Cardiac muscle cell (in vitro differentiated cells and primary cell): Measurements from ENCODE around the gene YEATS4. TPM values are rescaled to one million over a fixed set of nuclear protein-coding genes. Genes with fewer than 3 reads are reported as not detected.

Source experiments
- DNase-seq, 2 donors: peaks; one replicate each; pipeline versions ENCODE4 v3.0.0 to v3.0.0-alpha.2; 2010 to 2017; ENCODE audit warnings: low read depth in 1 of 2, low spot score in 1 of 2
- H3K27ac ChIP-seq: fragments of 200-600 bp; sonication (generic); 2 replicates; pipeline ENCODE4 v1.5.1; 2016
- H3K27me3 ChIP-seq: fragments of 200-600 bp; sonication (generic); 2 replicates; pipeline ENCODE4 v1.6.0; 2016; ENCODE audit warnings: control low read depth
- H3K36me3 ChIP-seq: fragments of 200-600 bp; sonication (generic); 2 replicates; pipeline ENCODE4 v1.5.1; 2016; ENCODE audit warnings: control low read depth
- H3K4me1 ChIP-seq: fragments of 200-600 bp; sonication (generic); 2 replicates; pipeline ENCODE4 v1.8.1; 2017; ENCODE audit warnings: low read depth, mild to moderate bottlenecking, mixed run types
- H3K4me3 ChIP-seq: fragments of 200-600 bp; sonication (generic); 2 replicates; pipeline ENCODE4 v1.5.1; 2016; ENCODE audit warnings: mild to moderate bottlenecking
- H3K9me3 ChIP-seq: fragments of 200-600 bp; sonication (generic); 2 replicates; pipeline ENCODE4 v1.5.1; 2017; ENCODE audit warnings: low read depth, mild to moderate bottlenecking, control low read depth
- polyA plus RNA-seq: library from polyadenylated mRNA; unstranded; fragments of >200 nt; fragmentation: Nextera tagmentation; extraction: Ambion mirVana; gene quantifications from 2 replicates; pipeline ENCODE4 v1.2.1, GENCODE V29; 2016
- total RNA-seq: library from RNA; depleted of rRNA; stranded (reverse); fragments of >200 nt; gene quantifications from 2 replicates; pipeline ENCODE4 v1.2.3, GENCODE V29; 2016
- TF ChIP-seq, protein P1 (sequence below): IDR thresholded peaks from 2 replicates; pipeline ENCODE4 v1.5.1; 2012; ENCODE audit warnings: low read depth, mild to moderate bottlenecking, low read length

YEATS4 gene
- total and polyA plus RNA-seq, 2 experiments from 2014 or later, result 29.6 to 129 TPM

DNA sequence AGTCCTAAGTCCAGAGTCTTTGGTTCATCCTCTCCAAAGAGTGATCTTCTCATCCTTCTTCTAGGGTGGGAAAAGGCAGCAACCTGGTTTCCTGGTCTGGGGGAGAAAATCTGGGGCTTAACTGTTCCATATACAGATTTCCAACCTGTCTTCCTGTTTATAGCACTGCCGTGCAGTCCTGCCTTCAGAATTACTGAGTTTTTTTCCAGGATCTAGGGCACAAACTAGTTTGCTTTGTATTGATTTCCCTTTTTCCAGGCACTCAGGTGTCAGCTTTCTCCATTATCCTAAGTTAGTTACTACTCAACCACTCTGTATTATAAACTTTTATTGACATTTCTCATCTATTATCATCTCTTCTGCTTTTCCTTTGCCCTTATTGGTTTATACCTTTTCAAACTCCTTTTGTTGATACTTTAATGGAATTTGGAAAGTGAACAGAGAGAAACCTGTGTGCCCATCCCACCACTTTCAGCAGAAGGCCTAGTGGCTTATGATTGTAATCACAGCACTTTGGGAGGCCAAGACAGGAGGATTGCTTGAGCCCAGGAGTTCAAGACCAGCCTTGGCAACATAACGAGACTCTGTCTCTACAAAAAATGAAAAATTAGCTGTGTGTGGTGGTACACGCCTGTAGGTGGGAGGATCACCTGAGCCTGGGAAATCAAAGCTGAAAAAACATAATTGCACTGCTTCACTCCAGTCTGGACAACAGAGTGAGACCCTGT, 15.5 kb upstream of the YEATS4 start:
- no peak overlapping the region for H3K27ac ChIP-seq
- no peaks in the 10 kb centered on the region for H3K27me3 ChIP-seq
- no peaks in the 10 kb centered on the region for H3K4me1 ChIP-seq
- no peak overlapping the region for H3K4me3 ChIP-seq
- H3K36me3 ChIP-seq, result no peaks in the 10 kb centered on the region
- TF ChIP-seq, protein P1, sequence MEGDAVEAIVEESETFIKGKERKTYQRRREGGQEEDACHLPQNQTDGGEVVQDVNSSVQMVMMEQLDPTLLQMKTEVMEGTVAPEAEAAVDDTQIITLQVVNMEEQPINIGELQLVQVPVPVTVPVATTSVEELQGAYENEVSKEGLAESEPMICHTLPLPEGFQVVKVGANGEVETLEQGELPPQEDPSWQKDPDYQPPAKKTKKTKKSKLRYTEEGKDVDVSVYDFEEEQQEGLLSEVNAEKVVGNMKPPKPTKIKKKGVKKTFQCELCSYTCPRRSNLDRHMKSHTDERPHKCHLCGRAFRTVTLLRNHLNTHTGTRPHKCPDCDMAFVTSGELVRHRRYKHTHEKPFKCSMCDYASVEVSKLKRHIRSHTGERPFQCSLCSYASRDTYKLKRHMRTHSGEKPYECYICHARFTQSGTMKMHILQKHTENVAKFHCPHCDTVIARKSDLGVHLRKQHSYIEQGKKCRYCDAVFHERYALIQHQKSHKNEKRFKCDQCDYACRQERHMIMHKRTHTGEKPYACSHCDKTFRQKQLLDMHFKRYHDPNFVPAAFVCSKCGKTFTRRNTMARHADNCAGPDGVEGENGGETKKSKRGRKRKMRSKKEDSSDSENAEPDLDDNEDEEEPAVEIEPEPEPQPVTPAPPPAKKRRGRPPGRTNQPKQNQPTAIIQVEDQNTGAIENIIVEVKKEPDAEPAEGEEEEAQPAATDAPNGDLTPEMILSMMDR, result no peak
- H3K9me3 ChIP-seq, result no peaks in the 10 kb centered on the region
- no peak for DNase-seq

DNA sequence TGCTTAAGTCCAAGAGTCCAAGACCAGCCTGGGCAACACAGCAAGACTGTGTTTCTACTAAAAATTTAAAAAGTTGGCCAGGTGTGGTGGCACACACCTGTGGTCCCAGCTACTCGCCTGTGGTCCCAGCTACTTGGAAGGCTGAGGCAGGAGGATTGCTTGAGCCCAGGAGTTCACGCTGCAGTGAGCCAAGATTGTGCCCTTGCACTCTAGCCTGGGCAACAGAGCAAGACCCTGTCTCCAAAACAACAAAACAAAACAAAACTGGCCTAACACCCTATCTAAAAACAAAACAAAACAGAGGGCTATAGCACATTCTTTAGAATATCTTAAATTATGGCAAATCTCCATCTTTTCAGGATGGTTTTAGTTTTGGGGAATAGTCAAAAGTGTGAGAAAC, 14.5 kb upstream of the YEATS4 start:
- Histone ChIP-seq H3K36me3 (no peaks in the 10 kb centered on the region), H3K4me3 (no peak overlapping the region), H3K27me3 (no peaks in the 10 kb centered on the region), H3K27ac (no peak overlapping the region), H3K9me3 (no peaks in the 10 kb centered on the region), H3K4me1 (no peaks in the 10 kb centered on the region)
- DNase-seq, result no peak
- TF ChIP-seq, protein P1, result no peak

DNA sequence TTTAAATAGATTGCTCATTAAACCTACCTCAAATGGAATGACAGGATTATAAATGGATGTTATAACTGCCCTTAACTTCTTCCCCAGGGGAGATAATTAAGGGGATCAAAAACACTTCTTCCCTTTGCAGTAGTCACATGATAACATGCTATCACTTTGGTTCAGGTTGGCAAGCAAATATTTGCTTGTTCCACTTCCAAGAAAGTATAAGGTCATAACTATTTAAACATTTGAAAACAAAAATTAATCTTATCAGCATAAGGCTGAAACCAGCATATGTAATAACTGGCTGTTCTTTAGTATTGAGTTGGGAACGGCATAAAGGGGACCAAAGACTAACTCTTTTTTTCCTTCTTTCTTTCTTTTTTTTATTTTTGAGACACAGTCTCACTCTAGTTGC, 13.8 kb upstream of the YEATS4 start:
- H3K9me3 ChIP-seq, result no peaks in the 10 kb centered on the region

DNA sequence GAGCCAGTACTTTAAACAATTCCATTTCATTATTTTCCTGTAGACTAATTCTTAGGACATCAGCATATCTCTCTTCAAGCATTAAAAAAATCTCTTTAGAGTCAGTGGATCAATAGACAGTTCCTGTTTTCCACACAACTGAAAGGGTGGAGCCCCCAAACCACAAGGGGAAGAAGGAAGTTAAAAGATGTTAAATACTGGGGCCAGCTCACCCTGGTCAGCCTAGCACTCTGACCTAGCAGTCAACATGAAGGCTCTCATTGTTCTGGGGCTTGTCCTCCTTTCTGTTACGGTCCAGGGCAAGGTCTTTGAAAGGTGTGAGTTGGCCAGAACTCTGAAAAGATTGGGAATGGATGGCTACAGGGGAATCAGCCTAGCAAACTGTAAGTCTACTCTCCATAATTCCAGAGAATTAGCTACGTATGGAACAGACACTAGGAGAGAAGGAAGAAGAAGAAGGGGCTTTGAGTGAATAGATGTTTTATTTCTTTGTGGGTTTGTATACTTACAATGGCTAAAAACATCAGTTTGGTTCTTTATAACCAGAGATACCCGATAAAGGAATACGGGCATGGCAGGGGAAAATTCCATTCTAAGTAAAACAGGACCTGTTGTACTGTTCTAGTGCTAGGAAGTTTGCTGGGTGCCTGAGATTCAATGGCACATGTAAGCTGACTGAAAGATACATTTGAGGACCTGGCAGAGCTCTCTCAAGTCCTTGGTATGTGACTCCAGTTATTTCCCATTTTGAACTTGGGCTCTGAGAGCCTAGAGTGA, 11.2 kb upstream of the YEATS4 start, which contains the start of gene LYZ:
LYZ (plus strand) TSS at position 220 of the 777 bp plus-strand sequence; CDS start at position 248, 28 bp downstream.
- no peaks in the 10 kb centered on the region for H3K27me3 ChIP-seq
- H3K36me3 ChIP-seq, result no peaks in the 10 kb centered on the region
- H3K4me1 ChIP-seq, result no peaks in the 10 kb centered on the region
- no peaks in the 10 kb centered on the region for H3K9me3 ChIP-seq
- DNase-seq, result no peak
- no peak within 1 kb of the TSS for H3K27ac ChIP-seq
- TF ChIP-seq, protein P1, result no peak
- H3K4me3 ChIP-seq, result no peak within 1 kb of the TSS

More for the DNA sequence above, 13.8 kb upstream of the YEATS4 start:
- H3K4me1 ChIP-seq, result no peaks in the 10 kb centered on the region
- H3K27ac ChIP-seq, result no peak overlapping the region
- DNase-seq, result no peak
- TF ChIP-seq, protein P1, result no peak
- H3K4me3 ChIP-seq, result no peak overlapping the region
- H3K27me3 ChIP-seq, result no peaks in the 10 kb centered on the region
- no peaks in the 10 kb centered on the region for H3K36me3 ChIP-seq

DNA sequence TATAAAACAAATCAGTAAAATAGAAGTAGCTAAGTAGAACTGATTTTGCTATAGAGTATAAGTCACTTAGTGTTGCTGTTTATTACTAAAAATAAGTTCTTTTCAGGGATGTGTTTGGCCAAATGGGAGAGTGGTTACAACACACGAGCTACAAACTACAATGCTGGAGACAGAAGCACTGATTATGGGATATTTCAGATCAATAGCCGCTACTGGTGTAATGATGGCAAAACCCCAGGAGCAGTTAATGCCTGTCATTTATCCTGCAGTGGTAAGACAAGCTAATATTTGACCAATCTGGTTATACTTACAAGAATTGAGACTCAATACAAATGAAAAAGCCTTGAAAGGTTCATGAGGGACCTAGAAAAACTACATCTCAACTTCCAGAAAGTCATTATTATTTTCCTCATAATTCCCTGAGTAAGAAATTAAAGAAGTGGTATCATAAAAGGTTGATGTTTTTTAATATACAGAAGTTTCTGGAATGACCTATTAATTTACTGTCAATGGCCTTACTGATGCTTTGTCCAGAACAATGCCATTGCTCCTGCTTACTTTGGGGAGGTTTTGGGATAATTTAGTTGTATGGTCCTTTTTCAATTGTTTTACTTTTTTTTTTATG, 9.4 kb upstream of the YEATS4 start:
- DNase-seq, result no peak
- H3K27me3 ChIP-seq, result no peaks in the 10 kb centered on the region
- TF ChIP-seq, protein P1, result no peak
- no peaks in the 10 kb centered on the region for H3K9me3 ChIP-seq
- no peak overlapping the region for H3K4me3 ChIP-seq
- no peak overlapping the region for H3K27ac ChIP-seq
- no peaks in the 10 kb centered on the region for H3K36me3 ChIP-seq
- H3K4me1 ChIP-seq, result peaks cover 5% of the 10 kb centered on the region
